HFFc6 (cell line): ENCODE data around the gene MICAL2. TPM values are rescaled to one million over a fixed set of nuclear protein-coding genes. Genes with fewer than 3 reads are reported as not detected.

Source experiments
- DNase-seq: peaks from one replicate; pipeline ENCODE4 v3.0.0-alpha.2; 2018
- H3K27ac Mint-ChIP-seq: 2 replicates; pipeline ENCODE4 v1.8.0; 2020; ENCODE audit warnings: mild to moderate bottlenecking, mixed read lengths
- H3K27me3 Mint-ChIP-seq: 2 replicates; pipeline ENCODE4 v1.8.0; 2021; ENCODE audit warnings: mild to moderate bottlenecking, moderate library complexity, mixed read lengths; ENCODE audit not compliant: insufficient read depth
- H3K36me3 Mint-ChIP-seq: 2 replicates; pipeline ENCODE4 v1.8.0; 2021; ENCODE audit warnings: low read depth, mixed read lengths
- H3K4me1 Mint-ChIP-seq: 2 replicates; pipeline ENCODE4 v1.8.0; 2020; ENCODE audit warnings: low read depth, mixed read lengths
- H3K4me3 Mint-ChIP-seq: 2 replicates; pipeline ENCODE4 v1.8.0; 2020; ENCODE audit warnings: mild to moderate bottlenecking, moderate library complexity, mixed read lengths
- H3K9me3 Mint-ChIP-seq: 2 replicates; pipeline ENCODE4 v1.8.0; 2020; ENCODE audit warnings: mild to moderate bottlenecking, mixed read lengths
- CTCF ChIP-seq: fragments of 200-600 bp; sonication (generic); IDR thresholded peaks from 2 replicates; pipeline ENCODE4 v1.5.0; 2021; ENCODE audit warnings: antibody characterized with exemption, mild to moderate bottlenecking
- total RNA-seq, 6 experiments: library from RNA; stranded (reverse); fragmentation: NEBNext Ultra II Directional; extraction: Animal tissue kit (Norgen Biotek cat#: 25700); gene quantifications; 2 replicates in 1 of 6; 3 replicates in 5 of 6; pipeline ENCODE4 v1.2.3, GENCODE V29; 2021

MICAL2 gene
- total RNA-seq, 6 experiments from 2014 or later: 199 to 252 (median 233) TPM

- H3K27ac Mint-ChIP-seq: peak overlapping the region; percentile 14; the same call in 1 of the 2 replicates
- peaks cover 4% of the 10 kb centered on the region for H3K27me3 Mint-ChIP-seq
- TF ChIP-seq CTCF: no peak
Measured at GRCh38 chr11:12274056-12274455, 163.7 kb downstream of the MICAL2 start.

GRCh38 chr11:12274558-12275197, 164.3 kb downstream of the MICAL2 start:
- peaks cover 4% of the 10 kb centered on the region for H3K27me3 Mint-ChIP-seq
- H3K4me1 Mint-ChIP-seq: peaks cover 40% of the 10 kb centered on the region
- H3K27ac Mint-ChIP-seq: no peak overlapping the region

More at GRCh38 chr11:12274056-12274455, 163.7 kb downstream of the MICAL2 start:
- Mint-ChIP-seq H3K36me3 (no peaks in the 10 kb centered on the region), H3K9me3 (no peaks in the 10 kb centered on the region), H3K4me1 (peaks cover 40% of the 10 kb centered on the region), H3K4me3 (no peak overlapping the region)
- no peak for DNase-seq

GRCh38 chr11:12275818-12276217, 165.4 kb downstream of the MICAL2 start:
- H3K4me3 Mint-ChIP-seq: no peak overlapping the region
- no peak for DNase-seq
- H3K9me3 Mint-ChIP-seq: no peaks in the 10 kb centered on the region
- TF ChIP-seq CTCF: no peak
- H3K27me3 Mint-ChIP-seq: peaks cover 4% of the 10 kb centered on the region
- H3K27ac Mint-ChIP-seq: no peak overlapping the region
- H3K4me1 Mint-ChIP-seq: peaks cover 42% of the 10 kb centered on the region
- no peaks in the 10 kb centered on the region for H3K36me3 Mint-ChIP-seq

More at GRCh38 chr11:12274558-12275197, 164.3 kb downstream of the MICAL2 start:
- DNase-seq: no peak
- TF ChIP-seq CTCF: no peak
- no peaks in the 10 kb centered on the region for H3K9me3 Mint-ChIP-seq
- H3K36me3 Mint-ChIP-seq: no peaks in the 10 kb centered on the region
- H3K4me3 Mint-ChIP-seq: no peak overlapping the region

GRCh38 chr11:12276356-12276755, 166.0 kb downstream of the MICAL2 start:
- no peaks in the 10 kb centered on the region for H3K9me3 Mint-ChIP-seq
- no peak for DNase-seq
- H3K36me3 Mint-ChIP-seq: no peaks in the 10 kb centered on the region
- no peak for TF ChIP-seq CTCF
- H3K4me1 Mint-ChIP-seq: peaks cover 46% of the 10 kb centered on the region
- H3K4me3 Mint-ChIP-seq: no peak overlapping the region
- H3K27ac Mint-ChIP-seq: no peak overlapping the region
- peaks cover 4% of the 10 kb centered on the region for H3K27me3 Mint-ChIP-seq

- H3K36me3 Mint-ChIP-seq: no peaks in the 10 kb centered on the region
- no peak overlapping the region for H3K4me3 Mint-ChIP-seq
- no peak overlapping the region for H3K27ac Mint-ChIP-seq
- no peak for DNase-seq
- H3K4me1 Mint-ChIP-seq: peaks cover 52% of the 10 kb centered on the region
- H3K27me3 Mint-ChIP-seq: peaks cover 4% of the 10 kb centered on the region
- no peaks in the 10 kb centered on the region for H3K9me3 Mint-ChIP-seq
- no peak for TF ChIP-seq CTCF
Measured at GRCh38 chr11:12276831-12277475, 166.6 kb downstream of the MICAL2 start.
